ENCODE results near the gene GDPGP1. TPM values are rescaled to one million over a fixed set of nuclear protein-coding genes. Genes with fewer than 3 reads are reported as not detected.
A peak's percentile ranks its signal among the peaks of the same experiment; 100 is the strongest.

Gene GDPGP1
- total and polyA plus RNA-seq, 2 experiments from 2014 or later = 0.61 to 3.8 TPM

DNA sequence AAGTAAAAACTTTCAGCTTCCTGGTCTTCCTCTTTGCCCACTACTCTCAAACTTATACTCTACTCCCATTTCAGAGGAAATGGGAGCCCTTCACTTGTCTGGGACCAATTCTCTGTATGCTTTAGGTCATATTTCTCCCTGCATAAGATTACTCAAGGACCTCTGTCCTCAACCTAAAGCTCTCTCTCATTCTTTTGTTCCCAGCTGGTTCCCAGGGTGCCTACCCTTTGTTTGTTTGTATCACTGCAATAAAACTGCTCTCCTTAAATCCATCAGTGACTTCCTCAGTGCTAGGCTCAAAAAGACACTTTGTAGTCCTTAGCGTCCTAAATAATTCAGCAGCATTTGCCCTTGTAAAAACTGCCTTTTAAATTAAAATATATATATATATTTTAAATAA lies 34.4 kb downstream of the GDPGP1 start:
- H3K27ac Mint-ChIP-seq = peak overlapping the region; percentile 28
- H3K4me1 Mint-ChIP-seq = peaks cover 28% of the 10 kb centered on the region
- H3K27me3 Mint-ChIP-seq (ENCODE audit: insufficient read depth, low read depth, poor library complexity) = peaks cover 16% of the 10 kb centered on the region
- H3K9me3 Mint-ChIP-seq = no peaks in the 10 kb centered on the region
- no peaks in the 10 kb centered on the region for H3K27me3 ChIP-seq (ENCODE audit: insufficient read depth)
- H3K36me3 ChIP-seq (ENCODE audit: insufficient read depth) = peaks cover 20% of the 10 kb centered on the region
- DNase-seq (ENCODE audit: low spot score) (peak; percentile 34), ATAC-seq (no peak)
- H3K4me3 ChIP-seq = peak overlapping the region; percentile 76; the same call in 1 of the 2 replicates
- TF ChIP-seq, protein P1, sequence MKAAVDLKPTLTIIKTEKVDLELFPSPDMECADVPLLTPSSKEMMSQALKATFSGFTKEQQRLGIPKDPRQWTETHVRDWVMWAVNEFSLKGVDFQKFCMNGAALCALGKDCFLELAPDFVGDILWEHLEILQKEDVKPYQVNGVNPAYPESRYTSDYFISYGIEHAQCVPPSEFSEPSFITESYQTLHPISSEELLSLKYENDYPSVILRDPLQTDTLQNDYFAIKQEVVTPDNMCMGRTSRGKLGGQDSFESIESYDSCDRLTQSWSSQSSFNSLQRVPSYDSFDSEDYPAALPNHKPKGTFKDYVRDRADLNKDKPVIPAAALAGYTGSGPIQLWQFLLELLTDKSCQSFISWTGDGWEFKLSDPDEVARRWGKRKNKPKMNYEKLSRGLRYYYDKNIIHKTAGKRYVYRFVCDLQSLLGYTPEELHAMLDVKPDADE (IDR thresholded peaks at IDR 0.05) = no peak
- TF ChIP-seq CREB1 (CRISPR knock-in tag; IDR thresholded peaks at IDR 0.05; ENCODE audit: low read depth) (no peak), NANOG (IDR thresholded peaks at IDR 0.05; ENCODE audit: borderline replicate concordance) (no peak), EZH2phosphoT487 (IDR thresholded peaks at IDR 0.05; ENCODE audit: unreplicated experiment) (no peak), ZNF331 (CRISPR knock-in tag; IDR thresholded peaks at IDR 0.05; ENCODE audit: low read depth) (no peak), EZH2 (IDR thresholded peaks at IDR 0.05; ENCODE audit: low read depth, unreplicated experiment) (no peak), POLR2AphosphoS5 (IDR thresholded peaks at IDR 0.05; ENCODE audit: low read depth) (no peak), STAT1 (IDR thresholded peaks at IDR 0.05; ENCODE audit: unreplicated experiment) (no peak), ZNF114 (CRISPR knock-in tag; IDR thresholded peaks at IDR 0.05) (no peak), JUNB (IDR thresholded peaks at IDR 0.05; ENCODE audit: unreplicated experiment) (no peak)
- TF ChIP-seq, protein P2, sequence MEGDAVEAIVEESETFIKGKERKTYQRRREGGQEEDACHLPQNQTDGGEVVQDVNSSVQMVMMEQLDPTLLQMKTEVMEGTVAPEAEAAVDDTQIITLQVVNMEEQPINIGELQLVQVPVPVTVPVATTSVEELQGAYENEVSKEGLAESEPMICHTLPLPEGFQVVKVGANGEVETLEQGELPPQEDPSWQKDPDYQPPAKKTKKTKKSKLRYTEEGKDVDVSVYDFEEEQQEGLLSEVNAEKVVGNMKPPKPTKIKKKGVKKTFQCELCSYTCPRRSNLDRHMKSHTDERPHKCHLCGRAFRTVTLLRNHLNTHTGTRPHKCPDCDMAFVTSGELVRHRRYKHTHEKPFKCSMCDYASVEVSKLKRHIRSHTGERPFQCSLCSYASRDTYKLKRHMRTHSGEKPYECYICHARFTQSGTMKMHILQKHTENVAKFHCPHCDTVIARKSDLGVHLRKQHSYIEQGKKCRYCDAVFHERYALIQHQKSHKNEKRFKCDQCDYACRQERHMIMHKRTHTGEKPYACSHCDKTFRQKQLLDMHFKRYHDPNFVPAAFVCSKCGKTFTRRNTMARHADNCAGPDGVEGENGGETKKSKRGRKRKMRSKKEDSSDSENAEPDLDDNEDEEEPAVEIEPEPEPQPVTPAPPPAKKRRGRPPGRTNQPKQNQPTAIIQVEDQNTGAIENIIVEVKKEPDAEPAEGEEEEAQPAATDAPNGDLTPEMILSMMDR (conservative IDR thresholded peaks at IDR 0.05; ENCODE audit: low read depth in 2 of 2) = no peak
- TF ChIP-seq, protein P3, sequence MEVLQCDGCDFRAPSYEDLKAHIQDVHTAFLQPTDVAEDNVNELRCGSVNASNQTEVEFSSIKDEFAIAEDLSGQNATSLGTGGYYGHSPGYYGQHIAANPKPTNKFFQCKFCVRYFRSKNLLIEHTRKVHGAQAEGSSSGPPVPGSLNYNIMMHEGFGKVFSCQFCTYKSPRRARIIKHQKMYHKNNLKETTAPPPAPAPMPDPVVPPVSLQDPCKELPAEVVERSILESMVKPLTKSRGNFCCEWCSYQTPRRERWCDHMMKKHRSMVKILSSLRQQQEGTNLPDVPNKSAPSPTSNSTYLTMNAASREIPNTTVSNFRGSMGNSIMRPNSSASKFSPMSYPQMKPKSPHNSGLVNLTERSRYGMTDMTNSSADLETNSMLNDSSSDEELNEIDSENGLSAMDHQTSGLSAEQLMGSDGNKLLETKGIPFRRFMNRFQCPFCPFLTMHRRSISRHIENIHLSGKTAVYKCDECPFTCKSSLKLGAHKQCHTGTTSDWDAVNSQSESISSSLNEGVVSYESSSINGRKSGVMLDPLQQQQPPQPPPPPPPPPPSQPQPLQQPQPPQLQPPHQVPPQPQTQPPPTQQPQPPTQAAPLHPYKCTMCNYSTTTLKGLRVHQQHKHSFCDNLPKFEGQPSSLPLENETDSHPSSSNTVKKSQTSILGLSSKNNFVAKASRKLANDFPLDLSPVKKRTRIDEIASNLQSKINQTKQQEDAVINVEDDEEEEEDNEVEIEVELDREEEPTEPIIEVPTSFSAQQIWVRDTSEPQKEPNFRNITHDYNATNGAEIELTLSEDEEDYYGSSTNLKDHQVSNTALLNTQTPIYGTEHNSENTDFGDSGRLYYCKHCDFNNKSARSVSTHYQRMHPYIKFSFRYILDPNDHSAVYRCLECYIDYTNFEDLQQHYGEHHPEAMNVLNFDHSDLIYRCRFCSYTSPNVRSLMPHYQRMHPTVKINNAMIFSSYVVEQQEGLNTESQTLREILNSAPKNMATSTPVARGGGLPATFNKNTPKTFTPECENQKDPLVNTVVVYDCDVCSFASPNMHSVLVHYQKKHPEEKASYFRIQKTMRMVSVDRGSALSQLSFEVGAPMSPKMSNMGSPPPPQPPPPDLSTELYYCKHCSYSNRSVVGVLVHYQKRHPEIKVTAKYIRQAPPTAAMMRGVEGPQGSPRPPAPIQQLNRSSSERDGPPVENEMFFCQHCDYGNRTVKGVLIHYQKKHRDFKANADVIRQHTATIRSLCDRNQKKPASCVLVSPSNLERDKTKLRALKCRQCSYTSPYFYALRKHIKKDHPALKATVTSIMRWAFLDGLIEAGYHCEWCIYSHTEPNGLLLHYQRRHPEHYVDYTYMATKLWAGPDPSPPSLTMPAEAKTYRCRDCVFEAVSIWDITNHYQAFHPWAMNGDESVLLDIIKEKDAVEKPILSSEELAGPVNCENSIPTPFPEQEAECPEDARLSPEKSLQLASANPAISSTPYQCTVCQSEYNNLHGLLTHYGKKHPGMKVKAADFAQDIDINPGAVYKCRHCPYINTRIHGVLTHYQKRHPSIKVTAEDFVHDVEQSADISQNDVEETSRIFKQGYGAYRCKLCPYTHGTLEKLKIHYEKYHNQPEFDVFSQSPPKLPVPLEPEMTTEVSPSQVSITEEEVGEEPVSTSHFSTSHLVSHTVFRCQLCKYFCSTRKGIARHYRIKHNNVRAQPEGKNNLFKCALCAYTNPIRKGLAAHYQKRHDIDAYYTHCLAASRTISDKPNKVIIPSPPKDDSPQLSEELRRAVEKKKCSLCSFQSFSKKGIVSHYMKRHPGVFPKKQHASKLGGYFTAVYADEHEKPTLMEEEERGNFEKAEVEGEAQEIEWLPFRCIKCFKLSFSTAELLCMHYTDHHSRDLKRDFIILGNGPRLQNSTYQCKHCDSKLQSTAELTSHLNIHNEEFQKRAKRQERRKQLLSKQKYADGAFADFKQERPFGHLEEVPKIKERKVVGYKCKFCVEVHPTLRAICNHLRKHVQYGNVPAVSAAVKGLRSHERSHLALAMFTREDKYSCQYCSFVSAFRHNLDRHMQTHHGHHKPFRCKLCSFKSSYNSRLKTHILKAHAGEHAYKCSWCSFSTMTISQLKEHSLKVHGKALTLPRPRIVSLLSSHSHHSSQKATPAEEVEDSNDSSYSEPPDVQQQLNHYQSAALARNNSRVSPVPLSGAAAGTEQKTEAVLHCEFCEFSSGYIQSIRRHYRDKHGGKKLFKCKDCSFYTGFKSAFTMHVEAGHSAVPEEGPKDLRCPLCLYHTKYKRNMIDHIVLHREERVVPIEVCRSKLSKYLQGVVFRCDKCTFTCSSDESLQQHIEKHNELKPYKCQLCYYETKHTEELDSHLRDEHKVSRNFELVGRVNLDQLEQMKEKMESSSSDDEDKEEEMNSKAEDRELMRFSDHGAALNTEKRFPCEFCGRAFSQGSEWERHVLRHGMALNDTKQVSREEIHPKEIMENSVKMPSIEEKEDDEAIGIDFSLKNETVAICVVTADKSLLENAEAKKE (CRISPR knock-in tag; IDR thresholded peaks at IDR 0.05) = no peak
- TF ChIP-seq, protein P4, sequence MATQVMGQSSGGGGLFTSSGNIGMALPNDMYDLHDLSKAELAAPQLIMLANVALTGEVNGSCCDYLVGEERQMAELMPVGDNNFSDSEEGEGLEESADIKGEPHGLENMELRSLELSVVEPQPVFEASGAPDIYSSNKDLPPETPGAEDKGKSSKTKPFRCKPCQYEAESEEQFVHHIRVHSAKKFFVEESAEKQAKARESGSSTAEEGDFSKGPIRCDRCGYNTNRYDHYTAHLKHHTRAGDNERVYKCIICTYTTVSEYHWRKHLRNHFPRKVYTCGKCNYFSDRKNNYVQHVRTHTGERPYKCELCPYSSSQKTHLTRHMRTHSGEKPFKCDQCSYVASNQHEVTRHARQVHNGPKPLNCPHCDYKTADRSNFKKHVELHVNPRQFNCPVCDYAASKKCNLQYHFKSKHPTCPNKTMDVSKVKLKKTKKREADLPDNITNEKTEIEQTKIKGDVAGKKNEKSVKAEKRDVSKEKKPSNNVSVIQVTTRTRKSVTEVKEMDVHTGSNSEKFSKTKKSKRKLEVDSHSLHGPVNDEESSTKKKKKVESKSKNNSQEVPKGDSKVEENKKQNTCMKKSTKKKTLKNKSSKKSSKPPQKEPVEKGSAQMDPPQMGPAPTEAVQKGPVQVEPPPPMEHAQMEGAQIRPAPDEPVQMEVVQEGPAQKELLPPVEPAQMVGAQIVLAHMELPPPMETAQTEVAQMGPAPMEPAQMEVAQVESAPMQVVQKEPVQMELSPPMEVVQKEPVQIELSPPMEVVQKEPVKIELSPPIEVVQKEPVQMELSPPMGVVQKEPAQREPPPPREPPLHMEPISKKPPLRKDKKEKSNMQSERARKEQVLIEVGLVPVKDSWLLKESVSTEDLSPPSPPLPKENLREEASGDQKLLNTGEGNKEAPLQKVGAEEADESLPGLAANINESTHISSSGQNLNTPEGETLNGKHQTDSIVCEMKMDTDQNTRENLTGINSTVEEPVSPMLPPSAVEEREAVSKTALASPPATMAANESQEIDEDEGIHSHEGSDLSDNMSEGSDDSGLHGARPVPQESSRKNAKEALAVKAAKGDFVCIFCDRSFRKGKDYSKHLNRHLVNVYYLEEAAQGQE (IDR thresholded peaks at IDR 0.05; ENCODE audit: unreplicated experiment) = no peak
- H3K4me2 ChIP-seq = peak overlapping the region; percentile 89
- no peaks in the 10 kb centered on the region for H3K9me2 ChIP-seq (ENCODE audit: insufficient read depth)
- H3K4me1 ChIP-seq (ENCODE audit: insufficient read depth) = peaks cover 20% of the 10 kb centered on the region
- peaks cover 69% of the 10 kb centered on the region for H3K36me3 Mint-ChIP-seq (ENCODE audit: low read depth)
- H3F3A ChIP-seq (replicated peaks; ENCODE audit: low read depth) = peaks cover 25% of the 10 kb centered on the region
- peaks cover 71% of the 10 kb centered on the region for H3K79me2 ChIP-seq (replicated peaks; ENCODE audit: insufficient read depth)
- H2AFZ ChIP-seq = no peak overlapping the region
- H3K27ac ChIP-seq (ENCODE audit: low read depth) = peak overlapping the region; percentile 51; the same call in 1 of the 2 replicates
- H4K20me1 ChIP-seq (replicated peaks; ENCODE audit: insufficient read depth) = peaks cover 39% of the 10 kb centered on the region
- peak overlapping the region; percentile 61 for H3K4me3 Mint-ChIP-seq
